NCI-H774 (cell line): ENCODE results near the gene WSB2.
A peak's percentile ranks its signal among the peaks of the same experiment; 100 is the strongest.
"Not testable (repeated sequence)": the region's sequence is repeated elsewhere in the genome, so short reads cannot be mapped to it uniquely, and the experiment has no call there.

Source experiments
- DNase-seq: peaks from one replicate; lab custom pipeline; 2025; lab: John Stamatoyannopoulos, UW

Gene WSB2

DNA sequence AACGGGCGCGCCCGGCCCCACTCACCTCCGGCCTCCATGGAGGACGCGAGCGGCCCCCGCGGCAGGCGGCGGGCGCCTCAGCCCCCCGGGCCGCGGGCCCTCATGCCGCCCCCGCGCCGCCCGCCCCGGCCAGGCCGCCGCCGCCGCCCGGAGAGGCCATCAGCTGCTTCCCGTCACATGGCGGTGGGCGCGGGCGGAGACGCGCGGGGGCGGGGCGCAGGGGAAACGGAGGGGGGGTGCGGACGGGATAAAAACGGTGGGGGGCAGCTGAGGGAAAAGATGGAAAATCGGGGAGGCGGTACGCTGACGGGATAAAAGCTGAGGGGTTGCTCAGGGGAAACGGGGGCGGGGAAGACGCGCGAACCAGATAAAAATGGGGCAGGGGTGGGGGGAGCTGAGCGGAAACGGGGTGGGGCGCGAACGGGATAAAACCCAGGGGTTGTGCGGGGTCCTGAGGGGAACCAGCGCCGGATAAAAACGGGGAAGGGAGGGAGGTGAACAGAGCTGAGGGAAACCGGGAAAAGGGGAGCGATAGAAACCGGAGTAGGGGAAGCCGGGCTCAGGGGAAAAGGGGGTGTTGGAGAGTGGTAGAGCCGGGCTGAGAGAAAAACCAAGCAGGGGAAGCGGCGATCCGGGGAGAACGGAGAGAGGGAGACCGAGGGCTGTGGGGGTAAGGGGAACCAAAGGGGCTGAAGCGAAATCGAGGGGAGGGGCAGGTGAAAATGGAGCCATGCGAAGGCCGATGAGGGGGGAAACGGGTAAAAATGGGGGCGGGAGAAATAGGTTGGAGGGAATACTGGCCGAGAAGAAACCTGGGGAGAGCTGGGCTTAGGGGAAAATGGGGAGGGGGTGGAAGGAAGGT, at the start of gene WSB2:
TSS of gene WSB2 (minus strand) at position 169 of the 862 bp plus-strand sequence. CDS start at position 38, 131 bp downstream.
- DNase-seq: peak; percentile 73

DNA sequence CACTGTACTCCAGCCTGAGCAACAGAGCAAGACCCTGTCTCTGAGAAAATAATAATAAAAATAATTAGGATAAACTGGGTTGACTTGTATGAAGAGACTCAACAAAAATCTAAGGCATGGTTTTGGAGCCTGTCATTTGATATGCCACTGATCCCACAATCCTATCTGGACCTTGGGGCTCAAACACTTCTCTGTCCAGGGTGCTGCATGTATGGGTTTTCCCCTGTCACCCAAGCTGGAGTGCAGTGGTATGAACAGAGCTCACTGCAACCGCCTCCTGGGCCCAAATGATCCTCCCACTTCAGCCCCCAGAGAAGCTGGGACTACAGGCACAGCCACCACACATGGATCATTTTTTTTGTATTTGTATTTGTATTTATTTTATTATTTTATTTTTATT, 48.1 kb upstream of the WSB2 start:
- DNase-seq: no peak

DNA sequence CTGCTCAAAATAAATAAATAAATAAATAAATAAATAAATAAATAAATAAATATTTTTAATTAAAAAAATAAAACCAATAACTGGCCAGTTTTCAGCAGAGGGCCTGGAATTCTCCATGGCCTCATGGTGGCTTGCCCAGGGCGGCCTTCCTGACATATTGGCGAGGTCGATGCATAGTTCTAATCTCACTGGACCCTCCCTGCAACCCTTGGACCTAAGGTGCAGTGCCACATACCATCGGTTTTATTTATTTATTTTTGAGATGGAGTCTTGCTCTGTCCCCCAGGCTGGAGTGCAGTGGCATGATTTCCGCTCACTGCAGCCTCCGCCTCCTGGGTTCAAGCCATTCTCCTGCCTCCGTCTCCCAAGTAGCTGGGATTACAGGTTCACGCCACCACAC, 46.7 kb upstream of the WSB2 start:
- DNase-seq: no peak

DNA sequence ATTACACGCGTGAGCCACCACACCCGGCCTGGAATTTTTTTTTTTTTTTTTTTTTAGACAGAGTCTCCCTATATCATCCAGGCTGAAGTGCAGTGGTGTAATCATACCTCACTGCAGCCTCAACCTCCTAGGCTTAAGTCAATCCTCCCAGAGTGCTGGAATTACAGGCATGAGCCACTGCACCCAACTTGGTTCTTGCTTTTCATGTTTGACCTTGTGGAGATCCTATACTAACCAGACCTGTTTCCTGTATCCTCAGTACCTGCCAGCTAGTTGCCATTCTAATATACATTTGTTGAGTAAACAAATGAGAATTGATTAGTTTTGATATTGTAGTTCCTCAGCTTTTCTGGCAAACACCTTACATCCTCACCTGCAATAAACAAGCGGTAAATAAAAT, 46.0 kb upstream of the WSB2 start:
- no peak for DNase-seq

DNA sequence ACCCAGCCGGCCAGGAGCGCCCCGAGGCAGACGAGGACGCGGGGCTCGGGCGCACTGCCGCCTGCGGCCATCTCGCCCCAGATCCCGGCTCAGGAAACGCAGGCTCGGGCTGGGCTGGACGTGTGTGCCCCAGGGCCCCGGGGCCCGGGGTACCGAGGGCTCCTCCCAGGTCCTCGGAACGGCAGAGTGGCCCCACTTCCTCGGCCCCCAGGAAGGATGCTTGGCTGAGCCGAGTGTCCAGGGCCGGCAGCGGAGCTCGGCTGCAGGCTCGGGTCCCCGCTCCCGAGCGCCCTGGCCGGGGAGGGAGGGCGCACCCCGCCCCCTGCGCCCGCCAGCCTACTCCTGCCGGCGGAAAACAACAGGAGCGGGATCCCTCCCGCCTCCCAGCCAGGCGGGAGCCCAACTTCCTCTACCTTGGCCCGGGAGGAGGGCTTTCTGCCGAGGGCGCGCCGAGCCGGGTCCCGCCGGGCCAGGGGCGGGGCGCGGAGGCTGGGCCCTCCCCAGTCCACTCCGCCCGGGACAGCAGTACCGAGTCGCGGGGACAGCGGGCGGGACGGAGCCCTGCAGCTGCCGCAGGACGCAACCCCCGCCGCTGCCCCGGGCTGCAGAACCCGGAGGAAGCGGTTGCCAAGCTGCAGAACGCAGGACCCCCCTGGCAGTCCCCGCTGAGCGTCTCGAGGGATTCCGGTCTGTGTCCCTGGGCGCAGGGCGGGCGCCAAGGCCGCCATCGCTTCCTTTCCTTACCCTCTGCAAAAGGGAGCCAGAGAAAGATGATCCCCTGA, 42.8 kb upstream of the WSB2 start, which contains the start of gene VSIG10:
TSS of gene VSIG10 (minus strand) at position 411 of the 782 bp plus-strand sequence. CDS start at position 71, 340 bp downstream.
- DNase-seq: peak; percentile 89

DNA sequence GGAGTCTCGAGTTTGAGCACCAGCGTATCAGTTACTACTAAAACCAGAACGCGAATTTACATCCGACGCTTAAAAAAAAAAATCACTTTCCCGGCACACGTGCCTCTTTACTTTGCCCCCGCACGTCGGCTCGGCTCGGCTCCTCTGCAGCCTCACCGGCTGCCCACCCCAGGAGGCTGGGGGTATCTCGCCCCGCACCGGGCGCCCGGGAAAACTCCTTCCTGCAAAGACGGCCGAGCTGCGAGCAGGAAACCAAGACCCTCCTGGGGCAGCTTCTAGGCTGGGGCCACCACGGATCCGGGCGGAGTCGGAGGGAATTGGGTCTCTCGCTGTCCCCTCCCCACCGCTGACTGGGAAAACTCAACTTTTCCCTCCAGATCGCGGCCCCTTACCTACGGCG, 42.2 kb upstream of the WSB2 start:
- peak; percentile 37 for DNase-seq

DNA sequence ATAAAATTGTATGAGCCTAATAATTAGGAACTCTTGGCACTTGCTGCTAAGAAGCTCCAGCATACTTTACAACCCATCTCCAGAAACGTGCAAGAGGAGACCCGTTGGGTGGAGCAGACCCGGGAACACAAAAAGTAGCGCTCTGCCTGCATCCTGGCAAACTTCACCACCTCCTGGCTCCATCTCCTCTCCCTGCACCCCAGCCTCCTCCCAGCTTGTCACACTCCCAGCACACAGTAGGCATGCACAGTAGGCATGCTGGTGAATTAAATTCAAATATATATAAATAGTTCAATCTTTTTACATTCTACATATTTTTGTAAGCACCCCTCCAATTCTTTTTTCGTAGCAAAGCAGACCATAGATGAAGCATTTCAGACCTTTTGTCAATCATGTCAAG, 41.6 kb upstream of the WSB2 start:
- DNase-seq: no peak

DNA sequence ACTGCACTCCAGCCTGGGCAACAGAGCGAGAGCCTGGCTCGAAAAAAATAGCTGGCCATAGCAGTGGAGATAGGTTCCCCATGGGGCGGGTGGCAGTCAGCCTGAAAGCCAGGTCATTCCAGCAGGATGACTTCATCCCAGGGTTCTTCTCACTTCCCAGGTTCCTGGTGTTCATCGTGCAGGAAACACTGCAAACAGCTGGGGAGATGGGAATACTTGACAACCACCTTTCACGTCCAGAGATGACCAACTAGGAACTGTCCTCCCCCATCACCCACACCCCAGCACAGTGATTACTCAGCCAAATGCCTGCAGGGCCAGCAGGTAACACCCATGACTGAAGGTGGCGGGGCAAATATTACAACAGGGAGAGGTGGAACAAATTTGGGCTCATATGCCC, 41.1 kb upstream of the WSB2 start:
- DNase-seq: no peak

DNA sequence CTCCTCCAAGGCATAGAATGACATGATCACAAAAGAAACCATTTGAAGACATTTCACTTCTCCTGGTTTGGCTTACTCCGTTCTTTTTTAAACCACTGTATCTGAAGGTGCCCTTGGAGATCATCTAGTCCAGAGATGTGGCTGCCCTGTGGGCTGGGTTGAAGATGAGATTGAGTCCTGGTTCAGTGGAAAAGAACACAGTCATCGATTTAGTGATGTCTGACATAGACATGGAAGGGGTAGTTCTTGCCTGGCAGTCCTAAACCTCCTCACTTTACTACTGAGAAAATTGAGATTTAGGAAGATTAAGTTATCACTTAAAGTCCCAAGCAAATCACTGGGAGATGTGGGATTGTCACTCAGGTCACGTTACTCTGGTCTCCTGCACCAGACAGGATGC, 40.1 kb upstream of the WSB2 start:
- DNase-seq: no peak

DNA sequence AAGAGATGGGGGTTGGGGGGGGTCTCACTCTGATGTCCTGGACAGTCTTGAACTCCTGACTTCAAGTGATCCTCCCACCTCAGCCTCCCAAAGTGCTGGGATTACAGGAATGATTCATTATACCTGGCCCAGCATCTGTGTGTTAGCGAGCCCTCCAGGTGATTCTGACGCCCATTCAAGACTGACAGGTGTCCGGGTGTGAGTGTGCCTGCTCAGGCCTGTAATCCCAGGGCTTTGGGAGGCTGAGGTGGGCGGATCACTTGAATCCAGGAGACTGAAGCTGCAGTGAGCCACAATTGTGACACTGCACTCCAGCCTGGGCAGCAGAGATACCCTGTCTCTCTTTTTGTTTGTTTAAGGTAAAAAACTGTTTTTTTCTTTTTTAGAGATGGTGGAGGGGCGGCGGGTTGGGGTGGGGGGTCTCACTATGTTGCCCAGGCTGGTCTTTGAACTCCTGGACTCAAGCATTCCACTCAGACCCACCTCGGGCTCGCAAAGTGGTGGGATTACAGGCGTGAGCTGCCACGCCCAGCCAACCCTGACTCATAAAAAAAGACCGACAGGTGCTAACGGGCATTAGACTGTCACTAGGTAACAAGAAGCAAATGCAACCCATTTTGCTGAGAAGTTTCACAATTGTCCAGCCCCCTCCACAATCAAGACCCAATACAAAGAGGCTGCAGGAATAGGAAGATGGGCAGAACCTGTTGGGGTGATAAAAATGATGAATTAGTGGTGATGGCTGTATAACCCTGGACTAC, 38.1 kb upstream of the WSB2 start:
- peak; percentile 61 for DNase-seq

DNA sequence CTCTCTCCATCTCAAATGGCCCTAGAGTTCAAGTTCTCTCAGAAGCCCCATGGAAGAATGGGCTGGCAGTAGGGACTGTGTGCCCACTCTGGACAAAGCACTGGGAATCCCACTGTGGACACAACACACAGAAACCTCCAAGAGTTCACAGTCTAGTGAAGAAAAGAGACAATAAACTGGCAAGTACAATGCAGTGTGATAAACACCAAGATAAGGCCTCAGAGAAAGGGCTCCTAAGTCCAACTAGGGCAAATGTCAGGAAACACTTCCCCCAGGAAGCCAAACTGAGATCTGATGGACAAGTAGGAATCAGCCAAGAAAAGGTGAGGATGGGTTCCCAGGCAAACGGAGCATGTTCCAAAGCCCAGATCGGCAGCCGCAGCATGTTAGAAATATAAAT, 37.4 kb upstream of the WSB2 start:
- DNase-seq: no peak

DNA sequence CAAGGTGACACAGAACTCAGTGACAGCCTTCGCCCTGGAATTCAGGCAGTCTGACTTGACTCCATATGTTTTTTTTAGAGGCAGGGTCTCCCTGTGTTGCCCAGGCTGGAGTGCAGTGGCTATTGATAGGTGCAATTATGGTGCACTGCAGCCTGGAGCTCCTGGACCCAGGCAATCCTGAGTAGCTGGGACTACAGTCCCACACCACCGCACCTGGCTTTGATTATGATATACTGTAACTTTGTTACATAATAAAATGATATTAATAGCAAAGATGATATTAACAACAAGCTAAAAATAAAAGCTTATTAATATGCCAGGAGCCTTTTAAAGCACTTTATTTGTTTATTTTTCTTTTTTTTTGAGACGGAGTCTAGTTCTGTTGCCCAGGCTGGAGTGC, 33.1 kb upstream of the WSB2 start:
- DNase-seq: no peak

DNA sequence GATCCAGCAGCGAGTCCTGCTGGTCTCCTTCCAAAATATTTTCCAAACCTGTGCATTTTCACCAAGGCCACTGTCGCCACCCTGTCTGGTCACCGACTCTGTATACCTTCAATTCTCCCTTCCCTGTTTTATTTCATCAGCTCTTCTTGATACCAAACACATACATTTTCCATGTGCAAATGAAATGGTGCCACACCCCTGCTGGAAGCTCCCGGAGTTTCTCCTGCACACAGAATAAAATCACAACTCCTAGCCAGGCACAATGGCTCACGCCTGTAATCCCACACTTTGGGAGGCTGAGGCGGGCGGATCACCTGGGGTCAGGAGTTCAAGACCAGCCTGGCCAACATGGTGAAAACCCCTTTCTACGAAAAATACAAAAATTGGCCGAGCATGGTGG, 28.8 kb upstream of the WSB2 start:
- DNase-seq: no peak

DNA sequence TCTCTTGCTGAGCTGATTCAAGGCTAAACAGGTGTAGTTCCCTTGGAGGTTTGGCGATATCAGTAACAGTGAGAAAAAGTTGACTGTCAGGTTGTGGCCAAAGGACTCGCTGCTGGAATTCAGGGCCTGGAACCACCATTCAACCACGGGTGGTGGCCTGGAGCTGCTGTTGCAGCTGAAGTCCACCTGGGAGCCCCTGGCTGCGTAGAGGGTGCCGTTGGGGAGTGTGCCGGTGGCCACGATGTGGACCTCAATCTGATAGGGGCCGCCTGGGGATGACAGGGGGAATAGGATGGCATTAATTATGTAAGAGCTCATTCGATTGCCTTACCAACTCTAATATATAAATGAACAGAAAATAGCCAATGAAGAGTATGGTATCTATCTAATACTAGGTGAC, 21.2 kb upstream of the WSB2 start:
- no peak for DNase-seq

DNA sequence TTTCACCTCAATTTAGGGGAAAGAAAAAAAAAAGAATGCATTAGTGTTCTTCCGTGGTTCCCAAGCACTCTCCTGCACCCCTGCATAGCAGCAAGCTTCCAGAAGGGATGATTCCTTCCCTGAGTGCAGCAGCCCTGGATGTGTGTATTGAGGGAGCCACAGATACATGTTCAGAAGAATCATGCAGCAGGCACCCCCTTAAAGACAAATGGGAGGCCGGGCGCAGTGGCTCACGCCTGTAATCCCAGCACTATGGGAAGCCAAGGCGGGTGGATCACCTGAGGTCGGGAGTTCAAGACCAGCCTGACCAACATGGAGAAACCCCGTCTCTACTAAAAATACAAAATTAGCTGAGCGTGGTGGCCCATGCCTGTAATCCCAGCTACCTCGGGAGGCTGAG, 20.5 kb upstream of the WSB2 start:
- DNase-seq: not testable (repeated sequence)

DNA sequence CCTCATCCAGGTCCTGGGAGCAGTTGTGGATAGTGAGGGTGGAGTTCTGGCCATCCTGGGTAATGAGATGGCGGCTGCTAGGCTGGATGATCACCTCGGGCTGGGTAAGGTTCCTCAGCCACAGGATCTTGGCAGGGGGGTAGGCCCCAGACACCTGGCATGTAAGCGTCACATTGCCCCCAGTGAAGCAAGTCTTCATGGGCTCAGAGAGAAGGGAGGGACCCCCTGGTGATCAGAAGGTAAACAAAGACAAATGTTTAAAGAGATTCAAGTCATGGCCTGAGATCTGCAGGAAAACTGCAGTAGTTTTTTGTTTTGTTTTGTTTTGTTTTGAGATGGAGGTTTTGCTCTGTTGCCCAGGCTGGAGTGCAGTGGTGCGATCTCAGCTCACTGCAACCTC, 12.8 kb upstream of the WSB2 start:
- DNase-seq: no peak

DNA sequence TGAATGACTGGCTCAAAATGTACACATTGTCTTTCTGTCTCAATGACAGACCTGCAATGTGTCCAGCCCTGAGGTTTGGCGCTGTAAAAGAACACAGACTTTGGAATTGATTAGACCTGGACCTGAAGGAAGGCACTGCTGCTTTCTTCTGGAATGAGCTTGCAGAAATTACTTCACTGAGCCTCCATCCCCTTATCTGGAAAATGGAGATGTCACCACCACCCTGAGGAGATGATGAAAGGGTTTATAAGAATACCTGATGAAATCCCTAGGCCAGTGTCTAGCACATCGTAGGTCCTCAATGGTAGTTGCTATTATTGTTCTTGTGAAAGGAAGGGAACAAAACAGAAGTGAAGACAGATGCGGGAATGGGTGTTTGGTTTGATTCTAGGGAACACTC, 9.7 kb upstream of the WSB2 start:
- DNase-seq: no peak

DNA sequence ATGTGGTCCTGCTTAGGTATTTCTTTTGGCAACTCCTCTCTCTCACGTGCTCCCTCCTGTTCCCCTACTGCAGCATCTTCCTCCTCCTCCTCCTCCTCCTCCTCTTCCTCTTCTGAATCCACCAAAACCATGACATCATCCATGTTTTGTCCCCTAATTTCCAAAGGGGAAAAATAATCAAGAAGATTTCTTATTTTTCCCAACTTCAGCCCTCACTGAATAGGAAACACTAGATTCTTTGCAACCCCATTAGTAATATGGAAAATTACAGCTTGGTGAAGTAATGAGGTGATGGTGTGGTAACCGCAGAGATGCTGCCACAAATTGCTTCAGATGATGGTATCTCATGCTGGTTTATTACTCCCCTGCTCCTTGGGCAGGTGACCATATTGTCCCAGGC, 7.5 kb upstream of the WSB2 start:
- DNase-seq: no peak

DNA sequence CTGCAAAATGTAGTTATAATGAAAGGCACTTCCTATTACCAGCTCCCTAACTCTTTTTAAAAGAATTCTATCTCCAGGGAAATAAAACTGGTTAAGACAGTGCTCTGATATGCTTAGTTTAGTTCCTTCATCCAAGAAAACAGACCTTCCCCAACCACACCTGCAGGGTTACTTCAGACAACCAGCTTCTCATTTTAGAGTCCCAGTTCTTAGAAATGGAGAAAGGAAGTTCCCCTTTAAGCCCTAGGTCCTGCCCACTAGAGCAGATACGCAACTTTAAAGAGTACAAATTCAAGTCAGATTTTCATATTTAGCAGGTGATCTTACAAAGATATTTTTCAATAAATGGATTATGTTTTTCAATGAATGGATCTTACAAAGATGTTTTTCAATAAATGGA, 4.4 kb upstream of the WSB2 start:
- no peak for DNase-seq

DNA sequence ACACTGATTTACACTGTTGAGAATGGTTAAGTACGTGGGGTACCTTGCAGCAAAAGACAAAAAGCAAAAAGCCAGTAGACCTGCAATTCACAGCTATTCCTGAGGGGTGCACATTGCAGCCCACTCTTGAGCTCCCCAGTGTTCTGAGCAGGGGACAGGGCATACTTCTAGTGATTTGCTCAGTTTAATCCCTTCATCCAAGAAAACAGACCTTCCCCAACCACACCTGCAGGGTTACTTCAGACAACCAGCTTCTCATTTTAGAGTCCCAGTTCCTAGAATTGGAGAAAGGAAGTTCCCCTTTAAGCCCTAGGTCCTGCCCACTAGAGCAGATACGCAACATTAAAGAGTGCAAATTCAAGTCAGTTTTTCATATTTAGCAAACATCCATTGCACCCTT, 3.6 kb upstream of the WSB2 start:
- no peak for DNase-seq

DNA sequence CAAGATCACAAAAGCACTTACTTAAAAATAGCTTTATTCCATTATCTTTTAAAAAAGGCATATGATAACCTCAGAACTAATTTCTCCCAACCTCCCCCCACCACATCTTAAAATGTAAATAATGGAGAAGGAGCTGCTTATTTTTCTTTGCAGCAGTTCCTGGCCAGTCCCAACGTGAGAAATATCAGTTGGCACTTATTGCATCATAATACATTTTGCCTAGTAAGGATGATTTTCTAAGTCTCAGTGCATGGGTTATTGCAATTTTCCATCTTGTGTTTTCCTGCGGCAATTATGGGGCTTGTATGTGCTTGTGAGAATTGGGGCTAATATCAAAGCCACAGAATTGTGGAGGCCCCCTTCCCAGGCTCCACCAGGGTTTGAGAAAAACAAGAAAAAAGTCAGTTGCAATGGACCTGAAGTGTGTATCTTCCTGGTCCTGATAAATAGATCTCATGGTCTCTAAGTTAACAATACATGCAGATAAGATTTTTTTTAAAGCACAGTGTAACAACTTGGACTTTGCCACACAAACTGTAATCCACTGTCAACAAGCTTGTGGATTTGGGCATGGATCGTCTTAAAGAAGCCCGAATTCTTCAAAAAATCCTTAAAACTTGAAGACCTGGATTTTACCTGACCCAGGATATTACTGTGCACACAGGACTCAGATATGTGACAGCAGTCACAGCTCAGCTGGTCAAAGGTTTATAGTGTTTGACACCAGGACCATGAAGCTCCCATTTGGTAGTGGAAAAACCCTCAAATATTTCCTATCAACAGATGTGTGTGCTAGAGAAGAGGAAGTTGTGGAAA, 2.8 kb upstream of the WSB2 start:
- no peak for DNase-seq
